NCI-H146 treated with DMSO at 0.1 percent for 48 hours (cell line): ENCODE measurements around the gene FUS.
"Not testable (repeated sequence)": the region's sequence is repeated elsewhere in the genome, so short reads cannot be mapped to it uniquely, and the experiment has no call there.

Experiments used
- DNase-seq: peaks from one replicate; lab custom pipeline; 2025; ENCODE audit not compliant: unreplicated experiment; lab: John Stamatoyannopoulos, UW

FUS gene

GRCh38 chr16:31184888-31185287 is 4.9 kb downstream of the FUS start:
- no peak for DNase-seq

GRCh38 chr16:31185339-31185738 is 5.4 kb downstream of the FUS start:
- DNase-seq, result no peak

- no peak for DNase-seq
These were observed 6.2 kb downstream of the FUS start for GRCh38 chr16:31186176-31186575.

- DNase-seq, result no peak
These were observed 7.2 kb downstream of the FUS start for GRCh38 chr16:31186930-31187807.

GRCh38 chr16:31187808-31188189 is 7.9 kb downstream of the FUS start:
- DNase-seq, result no peak

- DNase-seq, result no peak
These were observed 8.8 kb downstream of the FUS start for GRCh38 chr16:31188450-31189411.

- no peak for DNase-seq
These were observed 9.5 kb downstream of the FUS start for GRCh38 chr16:31189412-31189778.

- no peak for DNase-seq
These were observed 10.1 kb downstream of the FUS start for GRCh38 chr16:31190061-31190460.

GRCh38 chr16:31190818-31191444 is 11.0 kb downstream of the FUS start:
- DNase-seq, result no peak

- no peak for DNase-seq
These were observed 11.9 kb downstream of the FUS start for GRCh38 chr16:31191697-31192428.

- no peak for DNase-seq
These were observed 13.1 kb downstream of the FUS start for GRCh38 chr16:31192856-31193642.

- no peak for DNase-seq
These were observed 13.9 kb downstream of the FUS start for GRCh38 chr16:31193874-31194273.

- no peak for DNase-seq
These were observed 15.0 kb downstream of the FUS start for GRCh38 chr16:31194898-31195297.

GRCh38 chr16:31195861-31196260 is 15.9 kb downstream of the FUS start:
- not testable (repeated sequence) for DNase-seq

GRCh38 chr16:31196324-31197088 is 16.6 kb downstream of the FUS start:
- DNase-seq, result no peak

- DNase-seq, result no peak
These were observed 18.4 kb downstream of the FUS start for GRCh38 chr16:31198207-31198882.

GRCh38 chr16:31199430-31200041 is 19.6 kb downstream of the FUS start:
- DNase-seq, result no peak

GRCh38 chr16:31200111-31200510 is 20.2 kb downstream of the FUS start:
- DNase-seq, result not testable (repeated sequence)
